Right hindlimb (tissue), 1 donor: ENCODE data around the gene WNT3.
"Not testable (repeated sequence)": the region's sequence is repeated elsewhere in the genome, so short reads cannot be mapped to it uniquely, and the experiment has no call there.

ENCODE experiments used
- DNase-seq: peaks from one replicate; pipeline ENCODE4 v3.0.0-alpha.2; 2018

WNT3 gene

GRCh38 chr17:46812624-46813318 lies 5.7 kb downstream of the WNT3 start:
- no peak for DNase-seq

GRCh38 chr17:46811978-46812583 lies 6.4 kb downstream of the WNT3 start:
- DNase-seq, result no peak

GRCh38 chr17:46810837-46811236 lies 7.7 kb downstream of the WNT3 start:
- DNase-seq, result no peak

- DNase-seq, result no peak
Measured at GRCh38 chr17:46809110-46809571, 9.4 kb downstream of the WNT3 start.

GRCh38 chr17:46805771-46806170 lies 12.7 kb downstream of the WNT3 start:
- DNase-seq, result no peak

- DNase-seq, result no peak
Measured at GRCh38 chr17:46803544-46803943, 14.9 kb downstream of the WNT3 start.

GRCh38 chr17:46802800-46803199 lies 15.7 kb downstream of the WNT3 start:
- DNase-seq, result no peak

- no peak for DNase-seq
Measured at GRCh38 chr17:46800573-46800972, 17.9 kb downstream of the WNT3 start.

- DNase-seq, result no peak
Measured at GRCh38 chr17:46796956-46797530, 21.4 kb downstream of the WNT3 start.

- no peak for DNase-seq
Measured at GRCh38 chr17:46796524-46796923, 22.0 kb downstream of the WNT3 start.

- DNase-seq, result no peak
Measured at GRCh38 chr17:46796084-46796483, 22.4 kb downstream of the WNT3 start.

- DNase-seq, result no peak
Measured at GRCh38 chr17:46795379-46795952, 23.0 kb downstream of the WNT3 start.

GRCh38 chr17:46794318-46794717 lies 24.2 kb downstream of the WNT3 start:
- no peak for DNase-seq

GRCh38 chr17:46793541-46793940 lies 25.0 kb downstream of the WNT3 start:
- DNase-seq, result no peak

GRCh38 chr17:46793023-46793422 lies 25.5 kb downstream of the WNT3 start:
- DNase-seq, result not testable (repeated sequence)

- no peak for DNase-seq
Measured at GRCh38 chr17:46792071-46792470, 26.4 kb downstream of the WNT3 start.

GRCh38 chr17:46791531-46791930 lies 27.0 kb downstream of the WNT3 start:
- DNase-seq, result no peak

GRCh38 chr17:46790216-46790615 lies 28.3 kb downstream of the WNT3 start:
- DNase-seq, result no peak

GRCh38 chr17:46789610-46790009 lies 28.9 kb downstream of the WNT3 start:
- DNase-seq, result no peak

- no peak for DNase-seq
Measured at GRCh38 chr17:46788796-46789195, 29.7 kb downstream of the WNT3 start.

GRCh38 chr17:46788300-46788699 lies 30.2 kb downstream of the WNT3 start:
- DNase-seq, result no peak

- DNase-seq, result no peak
Measured at GRCh38 chr17:46787478-46787877, 31.0 kb downstream of the WNT3 start.

- DNase-seq, result no peak
Measured at GRCh38 chr17:46785696-46786095, 32.8 kb downstream of the WNT3 start.

- no peak for DNase-seq
Measured at GRCh38 chr17:46783031-46783593, 35.4 kb downstream of the WNT3 start.
